IMR-90 (cell line): ENCODE data around the gene WIPF1. TPM values are rescaled to one million over a fixed set of nuclear protein-coding genes. Genes with fewer than 3 reads are reported as not detected.

ENCODE experiments used
- ATAC-seq: fragments of 200-7000 bp; cut with Tn5 transposase; 2 replicates; pipeline ENCODE4 v1.9.1; 2020; ENCODE audit warnings: low read depth, mild to moderate bottlenecking, moderate library complexity
- BruUV-seq: library from RNA; stranded (reverse); fragments of 400-500 nt; replicated peaks from 2 replicates; lab custom pipeline; 2021; lab: Mats Ljungman, UMichigan
- CTCF ChIA-PET: fragments of 300-600 bp; formaldehyde crosslinking; extraction: SDS; loops from one replicate; lab custom pipeline; 2021; ENCODE audit warnings: antibody characterized with exemption; lab: Yijun Ruan, JAX
- POLR2A ChIA-PET: fragments of 300-600 bp; sonication (Branson Sonifier 250); formaldehyde crosslinking; loops from one replicate; lab custom pipeline; 2022; ENCODE audit warnings: antibody characterized with exemption; ENCODE audit not compliant: unreplicated experiment; lab: Charles Lee
- DNase-seq: peaks from one replicate; pipeline ENCODE4 v3.0.0; 2013
- H2AFZ ChIP-seq: replicated peaks from 2 replicates; pipeline ENCODE3; 2013; ENCODE audit warnings: low read length, mild to moderate bottlenecking; ENCODE audit not compliant: poor library complexity
- H2AK5ac ChIP-seq: 2 replicates; pipeline ENCODE4 v1.6.1; 2013; ENCODE audit warnings: low read depth, low read length, inconsistent platforms
- H2AK9ac ChIP-seq: replicated peaks from 2 replicates; pipeline ENCODE3; 2013; ENCODE audit warnings: mild to moderate bottlenecking, low read depth, low read length, moderate library complexity; ENCODE audit not compliant: poor library complexity
- H2BK120ac ChIP-seq: 2 replicates; pipeline ENCODE4 v1.6.1; 2013; ENCODE audit warnings: low read depth, low read length, inconsistent platforms
- H2BK15ac ChIP-seq: 3 replicates; pipeline ENCODE4 v1.6.1; 2013; ENCODE audit warnings: low read depth, low read length, inconsistent platforms
- H2BK20ac ChIP-seq: 2 replicates; pipeline ENCODE4 v1.6.1; 2013; ENCODE audit warnings: low read depth, mild to moderate bottlenecking, inconsistent platforms, low read length, moderate library complexity
- H2BK5ac ChIP-seq: 2 replicates; pipeline ENCODE4 v1.6.1; 2013; ENCODE audit warnings: mild to moderate bottlenecking, low read depth, low read length, inconsistent platforms; ENCODE audit not compliant: poor library complexity, severe bottlenecking
- H3K14ac ChIP-seq: replicated peaks from 2 replicates; pipeline ENCODE4 v1.6.1; 2013; ENCODE audit warnings: low read depth, low read length, inconsistent platforms
- H3K18ac ChIP-seq: 2 replicates; pipeline ENCODE4 v1.6.1; 2013; ENCODE audit warnings: low read depth, low read length, control low read depth
- H3K23ac ChIP-seq: 2 replicates; pipeline ENCODE4 v1.6.1; 2013; ENCODE audit warnings: low read depth, low read length, inconsistent platforms
- H3K27ac ChIP-seq: 2 replicates; pipeline ENCODE4 v1.5.1; 2013; ENCODE audit warnings: mild to moderate bottlenecking, control low read depth, low read length; ENCODE audit not compliant: insufficient read depth
- H3K27me3 ChIP-seq: 2 replicates; pipeline ENCODE4 v1.6.1; 2013; ENCODE audit warnings: low read length; ENCODE audit not compliant: control insufficient read depth, insufficient read depth
- H3K36me3 ChIP-seq: 2 replicates; pipeline ENCODE4 v1.6.1; 2013; ENCODE audit warnings: low read length, mixed read lengths; ENCODE audit not compliant: control insufficient read depth, insufficient read depth
- H3K4ac ChIP-seq: 2 replicates; pipeline ENCODE4 v1.6.1; 2013; ENCODE audit warnings: low read depth, low read length, inconsistent platforms
- H3K4me1 ChIP-seq: 2 replicates; pipeline ENCODE4 v1.6.1; 2013; ENCODE audit warnings: low read length, mixed read lengths; ENCODE audit not compliant: control insufficient read depth, insufficient read depth
- H3K4me2 ChIP-seq: 2 replicates; pipeline ENCODE4 v1.6.1; 2013; ENCODE audit warnings: low read depth, mild to moderate bottlenecking, control low read depth, low read length, moderate library complexity
- H3K4me3 ChIP-seq: 2 replicates; pipeline ENCODE4 v1.5.1; 2013; ENCODE audit warnings: low read depth, mild to moderate bottlenecking, control low read depth, low read length, moderate library complexity; ENCODE audit not compliant: insufficient read depth
- H3K56ac ChIP-seq: 2 replicates; pipeline ENCODE4 v1.6.1; 2013; ENCODE audit warnings: low read length, inconsistent platforms; ENCODE audit not compliant: insufficient read depth; ENCODE audit errors: extremely low read depth
- H3K79me1 ChIP-seq, 2 experiments: 2 replicates each; pipeline ENCODE4 v1.6.1; 2013; ENCODE audit warnings: low read length in 2 of 2, inconsistent platforms in 1 of 2, low read depth in 1 of 2
- H3K9ac ChIP-seq: 2 replicates; pipeline ENCODE4 v1.6.1; 2013; ENCODE audit warnings: low read depth, low read length, control low read depth
- H3K9me1 ChIP-seq: 2 replicates; pipeline ENCODE4 v1.6.1; 2013; ENCODE audit warnings: low read length, inconsistent platforms; ENCODE audit not compliant: insufficient read depth
- H3K9me3 ChIP-seq: 2 replicates; pipeline ENCODE4 v1.6.1; 2013; ENCODE audit warnings: low read length; ENCODE audit not compliant: control insufficient read depth, insufficient read depth
- H4K20me1 ChIP-seq: 2 replicates; pipeline ENCODE4 v1.6.1; 2013; ENCODE audit warnings: low read length, inconsistent platforms; ENCODE audit not compliant: insufficient read depth
- H4K5ac ChIP-seq: 2 replicates; pipeline ENCODE4 v1.6.1; 2013; ENCODE audit warnings: mild to moderate bottlenecking, low read depth, low read length, control low read depth
- H4K8ac ChIP-seq, 2 experiments: 2 replicates each; pipeline ENCODE4 v1.6.1; 2013; ENCODE audit warnings: low read depth in 2 of 2, low read length in 2 of 2, control low read depth in 1 of 2, inconsistent platforms in 1 of 2
- H4K91ac ChIP-seq: 2 replicates; pipeline ENCODE4 v1.6.1; 2013; ENCODE audit warnings: low read depth, low read length, inconsistent platforms; ENCODE audit not compliant: insufficient read depth
- BHLHE40 ChIP-seq: fragments of 150-350 bp; IDR thresholded peaks from 2 replicates; pipeline ENCODE4 v1.6.1; 2016; ENCODE audit warnings: mild to moderate bottlenecking, low read depth, low read length
- CHD1 ChIP-seq: IDR thresholded peaks from 2 replicates; pipeline ENCODE4 v1.6.1; 2012; ENCODE audit warnings: low read depth, low read length, improper control_type of control experiment
- CTCF ChIP-seq: conservative IDR thresholded peaks from 2 replicates; pipeline ENCODE4 v1.5.1; 2012; ENCODE audit warnings: mild to moderate bottlenecking, low read depth, low read length, improper control_type of control experiment
- FOS ChIP-seq: fragments of 150-350 bp; IDR thresholded peaks from 2 replicates; pipeline ENCODE4 v1.6.1; 2016; ENCODE audit warnings: low read depth, low read length
- MAFK ChIP-seq: IDR thresholded peaks from 2 replicates; pipeline ENCODE4 v1.6.1; 2012; ENCODE audit warnings: low read depth, low read length, improper control_type of control experiment
- MAZ ChIP-seq: IDR thresholded peaks from 2 replicates; pipeline ENCODE4 v1.6.1; 2012; ENCODE audit warnings: low read depth, mild to moderate bottlenecking, low read length, improper control_type of control experiment, moderate library complexity, borderline replicate concordance
- MXI1 ChIP-seq: IDR thresholded peaks from 2 replicates; pipeline ENCODE4 v1.6.1; 2012; ENCODE audit warnings: low read depth, mild to moderate bottlenecking, low read length, moderate library complexity, borderline replicate concordance
- NFE2L2 ChIP-seq: fragments of 150-350 bp; IDR thresholded peaks from 2 replicates; pipeline ENCODE4 v1.6.1; 2016; ENCODE audit warnings: low read depth, mild to moderate bottlenecking, low read length
- POLR2A ChIP-seq: IDR thresholded peaks from 2 replicates; pipeline ENCODE4 v1.6.1; 2012; ENCODE audit warnings: mild to moderate bottlenecking, low read depth, low read length
- RAD21 ChIP-seq: IDR thresholded peaks from 2 replicates; pipeline ENCODE4 v1.6.1; 2012; ENCODE audit warnings: low read length, improper control_type of control experiment
- RCOR1 ChIP-seq: IDR thresholded peaks from 2 replicates; pipeline ENCODE4 v1.6.1; 2012; ENCODE audit warnings: mild to moderate bottlenecking, low read length, improper control_type of control experiment; ENCODE audit not compliant: insufficient replicate concordance
- RFX5 ChIP-seq: IDR thresholded peaks from 2 replicates; pipeline ENCODE4 v1.8.0; 2012; ENCODE audit warnings: low read depth, mild to moderate bottlenecking, low read length, moderate library complexity
- SMC3 ChIP-seq: fragments of 150-350 bp; IDR thresholded peaks from 2 replicates; pipeline ENCODE4 v1.6.1; 2016; ENCODE audit warnings: low read depth, mild to moderate bottlenecking, antibody characterized with exemption, low read length, moderate library complexity
- WGBS, 2 experiments: methylation state at CpG; one replicate each; pipeline versions ENCODE4 v1.1.5 to v1.1.7; 2013; ENCODE audit warnings: missing lambda C conversion rate in 2 of 2; ENCODE audit not compliant: insufficient read length in 1 of 2; ENCODE audit errors: extremely low coverage in 2 of 2; 5-methylcytosine and 5-hydroxymethylcytosine counted together
- dilution Hi-C: fragments of 300-500 bp; cut with HindIII; formaldehyde crosslinking; loops from one replicate; pipeline ENCODE4 v1.14.3; 2018; ENCODE audit warnings: low sequenced_read_pairs; ENCODE audit not compliant: unreplicated experiment
- in situ Hi-C: fragments of 300-500 bp; cut with MboI; formaldehyde crosslinking; loops from 3 replicates; pipeline ENCODE4 v1.14.3; 2019; ENCODE audit warnings: low sequenced_read_pairs, inconsistent platforms, mixed read lengths
- intact Hi-C: fragments of 100-400 bp; cut with micrococcal nuclease; formaldehyde crosslinking; loops from 2 replicates; pipeline ENCODE4 v1.10.0; 2022
- polyA plus RNA-seq, 3 experiments: library from polyadenylated mRNA; depleted of rRNA; stranded (reverse); fragments of >200 nt; gene quantifications; 2 replicates each; pipeline ENCODE4 v1.2.3, GENCODE V29; 2012; ENCODE audit warnings: low replicate concordance in 1 of 3
- total RNA-seq: library from RNA; depleted of rRNA; stranded (reverse); fragments of >200 nt; gene quantifications from 2 replicates; pipeline ENCODE4 v1.2.3, GENCODE V29; 2012

The WIPF1 gene
- total and polyA plus RNA-seq, 2 of the 4 experiments (the other 2 are of a cell fraction): 2.7 to 13.5 TPM

- H2BK20ac ChIP-seq: 0 out of 2 replicates have a peak overlapping the region, but pooled peaks have one; percentile 49
- intact Hi-C loops (no loop called here), dilution Hi-C loops (no loop called here), in situ Hi-C loops (no loop called here)
- H2BK5ac ChIP-seq: peak overlapping the region; percentile 48
- ATAC-seq: peak; percentile 22
- peaks cover 3% of the 10 kb centered on the region; the same call in 1 of the 2 replicates for H4K20me1 ChIP-seq
- peaks cover 17% of the 10 kb centered on the region for H3K4me1 ChIP-seq
- 50% methylated on average over 2 of the region's 7 CpGs; no CpG with 5 or more reads in 1 of the 2 experiments for WGBS, 2 experiments
- POLR2A ChIA-PET: no interaction called here
- peak overlapping the region; percentile 52; the same call in 1 of the 2 replicates for H3K27ac ChIP-seq
- peak overlapping the region; percentile 24 for H3K18ac ChIP-seq
- no peak for DNase-seq
- no peak overlapping the region for H3K56ac ChIP-seq
- peak overlapping the region; percentile 55 for H2BK120ac ChIP-seq
- H3K14ac ChIP-seq: peak overlapping the region; percentile 60
- H3K27me3 ChIP-seq: no peaks in the 10 kb centered on the region
- H3K4ac ChIP-seq: peak overlapping the region; percentile 62; the same call in 1 of the 2 replicates
- BruUV-seq: no TSS peak
- no peak for TF ChIP-seq RCOR1
- TF ChIP-seq FOS: no peak
- TF ChIP-seq CHD1: no peak
- TF ChIP-seq MAZ: no peak
- TF ChIP-seq SMC3: no peak
- TF ChIP-seq NFE2L2: no peak
- no peak for TF ChIP-seq RAD21
- no peak for TF ChIP-seq POLR2A
- TF ChIP-seq MXI1: no peak
- no peak for TF ChIP-seq BHLHE40
- no peak for TF ChIP-seq RFX5
- no peak for TF ChIP-seq CTCF
- no peak for TF ChIP-seq MAFK
- H3K4me3 ChIP-seq: no peak overlapping the region
- no peaks in the 10 kb centered on the region; the same call in 1 of the 2 replicates for H3K36me3 ChIP-seq
- peak overlapping the region; percentile 31 to 57; a peak in 2 of 4 replicates for H4K8ac ChIP-seq
- H3K4me2 ChIP-seq: peak overlapping the region; percentile 30
- peak overlapping the region; percentile 57 for H4K5ac ChIP-seq
- H2AFZ ChIP-seq: peak overlapping the region; percentile 69
- H3K79me1 ChIP-seq: peaks cover 3 to 35% of the 10 kb centered on the region in 2 experiments; a peak in 2 of 4 replicates
- H3K9me3 ChIP-seq: no peaks in the 10 kb centered on the region
- peak overlapping the region; percentile 60; the same call in 1 of the 2 replicates for H2AK5ac ChIP-seq
- peak overlapping the region; percentile 52; the same call in 1 of the 2 replicates for H3K23ac ChIP-seq
- peaks cover 14% of the 10 kb centered on the region for H3K9me1 ChIP-seq
- CTCF ChIA-PET: interaction anchor here (0.5 to 1.0 kb wide), 3 partner anchors 12 to 101 kb away, joined by 3 to 4 read pairs (median 3); no protein-coding TSS in a partner anchor
- no peak overlapping the region; the same call in 1 of the 2 replicates for H4K91ac ChIP-seq
- H2BK15ac ChIP-seq: 0 out of 3 replicates have a peak overlapping the region, but pooled peaks have one; percentile 0
- H3K9ac ChIP-seq: peak overlapping the region; percentile 40; the same call in 1 of the 2 replicates
- no peak overlapping the region for H2AK9ac ChIP-seq
These were observed 35.4 kb upstream of the WIPF1 start for GRCh38 chr2:174632841-174633622.
